GM23248 (cell line): ENCODE measurements around the gene OR10T2. TPM values are rescaled to one million over a fixed set of nuclear protein-coding genes. Genes with fewer than 3 reads are reported as not detected.

Source experiments
- DNase-seq: peaks from one replicate; pipeline ENCODE4 v3.0.0-alpha.2; 2015
- H2AFZ ChIP-seq: fragments of 200-600 bp; sonication (generic); 2 replicates; pipeline ENCODE4 v1.6.1; 2016; ENCODE audit warnings: antibody characterized with exemption
- H3F3A ChIP-seq: fragments of 200-600 bp; sonication (generic); 2 replicates; pipeline ENCODE4 v1.6.1; 2016; ENCODE audit warnings: mild to moderate bottlenecking, antibody characterized with exemption, mixed run types; ENCODE audit not compliant: insufficient read depth
- H3K27ac ChIP-seq: fragments of 200-600 bp; sonication (generic); 2 replicates; pipeline ENCODE4 v1.5.1; 2016; ENCODE audit warnings: mild to moderate bottlenecking
- H3K27me3 ChIP-seq: fragments of 200-600 bp; sonication (generic); replicated peaks from 2 replicates; pipeline ENCODE4 v1.6.1; 2016; ENCODE audit warnings: mild to moderate bottlenecking; ENCODE audit not compliant: insufficient read depth
- H3K36me3 ChIP-seq: fragments of 200-600 bp; sonication (generic); 2 replicates; pipeline ENCODE4 v1.6.1; 2016; ENCODE audit warnings: low read depth, mild to moderate bottlenecking
- H3K4me1 ChIP-seq: fragments of 200-600 bp; sonication (generic); 2 replicates; pipeline ENCODE4 v1.6.1; 2016; ENCODE audit warnings: mild to moderate bottlenecking; ENCODE audit not compliant: insufficient read depth
- H3K4me2 ChIP-seq: fragments of 200-600 bp; sonication (generic); one replicate; pipeline ENCODE4 v1.6.1; 2016; ENCODE audit warnings: mild to moderate bottlenecking; ENCODE audit not compliant: unreplicated experiment
- H3K4me3 ChIP-seq: fragments of 200-600 bp; sonication (generic); 2 replicates; pipeline ENCODE4 v1.5.1; 2016; ENCODE audit warnings: mild to moderate bottlenecking
- H3K79me2 ChIP-seq: fragments of 200-600 bp; sonication (generic); 2 replicates; pipeline ENCODE4 v1.6.1; 2016; ENCODE audit warnings: mild to moderate bottlenecking; ENCODE audit not compliant: insufficient read depth
- H3K9ac ChIP-seq: fragments of 200-600 bp; sonication (generic); 2 replicates; pipeline ENCODE4 v1.6.1; 2016; ENCODE audit warnings: mild to moderate bottlenecking
- H3K9me2 ChIP-seq: fragments of 200-600 bp; sonication (generic); 2 replicates; pipeline ENCODE4 v1.6.1; 2016; ENCODE audit warnings: mixed run types, mild to moderate bottlenecking, moderate library complexity; ENCODE audit not compliant: insufficient read depth
- H3K9me3 ChIP-seq: fragments of 200-600 bp; sonication (generic); one replicate; pipeline ENCODE4 v1.6.1; 2017; ENCODE audit warnings: low read depth
- H4K20me1 ChIP-seq: fragments of 200-600 bp; sonication (generic); 2 replicates; pipeline ENCODE4 v1.6.0; 2016; ENCODE audit not compliant: insufficient read depth
- EZH2 ChIP-seq: fragments of 200-600 bp; sonication (generic); IDR thresholded peaks from 2 replicates; pipeline ENCODE4 v1.6.1; 2018; ENCODE audit warnings: antibody characterized with exemption, mild to moderate bottlenecking; ENCODE audit not compliant: insufficient read depth, poor library complexity, severe bottlenecking
- EZH2phosphoT487 ChIP-seq: fragments of 200-600 bp; sonication (generic); IDR thresholded peaks from 2 replicates; pipeline ENCODE4 v1.6.1; 2018; ENCODE audit warnings: antibody characterized with exemption, moderate library complexity, mild to moderate bottlenecking, low read depth; ENCODE audit not compliant: insufficient read depth
- whole genome bisulfite sequencing, 2 experiments: methylation state at CpG; one replicate each; pipeline ENCODE4 v1.1.6; 2015 to 2017; ENCODE audit warnings: low lambda C conversion rate in 2 of 2, low coverage in 1 of 2; ENCODE audit errors: missing lambda C conversion rate in 2 of 2; 5-methylcytosine and 5-hydroxymethylcytosine counted together
- in situ Hi-C: fragments of 300-500 bp; cut with MboI; formaldehyde crosslinking; loops from 2 replicates; pipeline ENCODE4 v1.15.0; 2020
- polyA plus RNA-seq: library from polyadenylated mRNA; unstranded; fragments of >200 nt; fragmentation: Nextera tagmentation; extraction: Ambion mirVana; gene quantifications from 2 replicates; pipeline ENCODE4 v1.2.1, GENCODE V29; 2016
- total RNA-seq: library from RNA; depleted of rRNA; stranded (reverse); fragments of >200 nt; shearing (Covaris generic); gene quantifications from 2 replicates; pipeline ENCODE4 v1.2.3, GENCODE V29; 2014

The OR10T2 gene
- total and polyA plus RNA-seq, 2 experiments from 2014 or later: not detected

DNA sequence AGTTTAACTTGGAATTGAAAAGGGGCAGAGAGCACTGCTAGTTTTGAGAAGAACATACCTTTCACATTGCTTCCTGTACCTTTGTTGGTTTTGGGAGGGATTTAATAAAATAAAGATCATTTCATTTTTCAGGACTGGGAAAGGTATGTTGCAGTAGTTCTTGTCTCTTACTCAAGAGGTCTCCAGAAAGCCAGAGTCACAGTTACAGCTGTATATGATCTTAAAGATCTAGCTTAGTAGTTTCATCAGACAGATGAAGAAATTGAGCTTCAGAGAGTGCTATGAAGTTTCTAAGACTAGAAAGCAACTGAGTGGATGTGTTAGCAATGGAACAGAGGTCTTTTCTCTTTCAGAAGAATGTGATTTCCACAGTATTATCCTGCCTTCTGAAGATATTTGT lies 25.8 kb upstream of the OR10T2 start:
- no peak overlapping the region for H3K9ac ChIP-seq
- no peaks in the 10 kb centered on the region for H3K27me3 ChIP-seq
- H3K9me2 ChIP-seq: no peaks in the 10 kb centered on the region
- no peak overlapping the region for H2AFZ ChIP-seq
- no peaks in the 10 kb centered on the region for H3K36me3 ChIP-seq
- no peaks in the 10 kb centered on the region for H4K20me1 ChIP-seq
- no peak overlapping the region for H3K4me2 ChIP-seq
- in situ Hi-C loops: no loop called here
- H3K9me3 ChIP-seq: no peaks in the 10 kb centered on the region
- no peak overlapping the region for H3K27ac ChIP-seq
- H3K4me1 ChIP-seq: no peaks in the 10 kb centered on the region
- TF ChIP-seq EZH2 (no peak), EZH2phosphoT487 (no peak)
- no peaks in the 10 kb centered on the region for H3F3A ChIP-seq
- no peak overlapping the region for H3K4me3 ChIP-seq
- H3K79me2 ChIP-seq: no peaks in the 10 kb centered on the region
- DNase-seq: no peak

DNA sequence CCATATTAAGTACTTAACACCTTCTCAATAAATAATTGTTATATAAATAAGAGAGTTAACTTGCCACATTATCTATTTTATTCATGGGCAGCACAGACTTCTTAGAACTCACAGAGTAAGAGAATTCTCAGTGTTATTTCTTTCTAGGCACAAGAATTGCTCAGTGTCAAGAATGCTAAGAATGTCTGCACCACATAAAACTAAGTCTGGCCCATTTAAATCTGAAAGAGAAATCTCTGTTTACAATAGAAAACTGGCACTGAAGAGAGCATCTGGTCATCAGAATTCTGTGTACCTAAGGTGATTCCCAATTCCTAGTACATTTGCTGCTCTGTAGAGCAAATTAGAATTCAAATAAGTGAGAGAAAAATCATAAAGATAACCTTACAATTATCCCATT lies 22.9 kb upstream of the OR10T2 start:
- Histone ChIP-seq H3K27me3 (no peaks in the 10 kb centered on the region), H2AFZ (no peak overlapping the region), H3K4me3 (no peak overlapping the region), H3F3A (no peaks in the 10 kb centered on the region), H3K9me3 (no peaks in the 10 kb centered on the region), H3K27ac (no peak overlapping the region), H3K36me3 (no peaks in the 10 kb centered on the region), H3K4me1 (no peaks in the 10 kb centered on the region), H4K20me1 (no peaks in the 10 kb centered on the region), H3K79me2 (no peaks in the 10 kb centered on the region), H3K4me2 (no peak overlapping the region), H3K9me2 (no peaks in the 10 kb centered on the region), H3K9ac (no peak overlapping the region)
- TF ChIP-seq EZH2: no peak
- no peak for TF ChIP-seq EZH2phosphoT487
- in situ Hi-C loops: no loop called here
- no peak for DNase-seq

GRCh38 chr1:158417586-158417985 lies 18.3 kb upstream of the OR10T2 start:
- H3K79me2 ChIP-seq: no peaks in the 10 kb centered on the region
- no peaks in the 10 kb centered on the region for H4K20me1 ChIP-seq
- in situ Hi-C loops: no loop called here
- H3F3A ChIP-seq: no peaks in the 10 kb centered on the region
- no peaks in the 10 kb centered on the region for H3K9me3 ChIP-seq
- TF ChIP-seq EZH2 (no peak), EZH2phosphoT487 (no peak)
- no peak overlapping the region for H3K27ac ChIP-seq
- no peak overlapping the region for H3K4me3 ChIP-seq
- no peaks in the 10 kb centered on the region for H3K27me3 ChIP-seq
- H3K4me1 ChIP-seq: no peaks in the 10 kb centered on the region
- H3K36me3 ChIP-seq: no peaks in the 10 kb centered on the region
- H3K9ac ChIP-seq: no peak overlapping the region
- H3K9me2 ChIP-seq: no peaks in the 10 kb centered on the region
- no peak overlapping the region for H3K4me2 ChIP-seq
- DNase-seq: no peak
- H2AFZ ChIP-seq: no peak overlapping the region

GRCh38 chr1:158414651-158415345 lies 15.5 kb upstream of the OR10T2 start:
- Histone ChIP-seq H4K20me1 (no peaks in the 10 kb centered on the region), H2AFZ (no peak overlapping the region), H3K27ac (no peak overlapping the region), H3K9me2 (no peaks in the 10 kb centered on the region), H3K79me2 (no peaks in the 10 kb centered on the region), H3F3A (no peaks in the 10 kb centered on the region), H3K36me3 (no peaks in the 10 kb centered on the region), H3K27me3 (no peaks in the 10 kb centered on the region), H3K4me3 (no peak overlapping the region), H3K9me3 (no peaks in the 10 kb centered on the region), H3K4me1 (no peaks in the 10 kb centered on the region), H3K9ac (no peak overlapping the region), H3K4me2 (no peak overlapping the region)
- in situ Hi-C loops: no loop called here
- no peak for DNase-seq
- 31 to 43% methylated on average over 4 of the region's 4 CpGs for WGBS, 2 experiments
- no peak for TF ChIP-seq EZH2phosphoT487
- no peak for TF ChIP-seq EZH2

- H3K36me3 ChIP-seq: no peaks in the 10 kb centered on the region
- in situ Hi-C loops: no loop called here
- H3K9me2 ChIP-seq: no peaks in the 10 kb centered on the region
- H3K4me2 ChIP-seq: no peak overlapping the region
- no peak for DNase-seq
- no peak overlapping the region for H2AFZ ChIP-seq
- H3K79me2 ChIP-seq: no peaks in the 10 kb centered on the region
- 43 to 46% methylated on average over 5 of the region's 5 CpGs for WGBS, 2 experiments
- H3K9ac ChIP-seq: no peak overlapping the region
- no peaks in the 10 kb centered on the region for H4K20me1 ChIP-seq
- no peak overlapping the region for H3K27ac ChIP-seq
- TF ChIP-seq EZH2phosphoT487 (no peak), EZH2 (no peak)
- no peak overlapping the region for H3K4me3 ChIP-seq
- no peaks in the 10 kb centered on the region for H3K27me3 ChIP-seq
- no peaks in the 10 kb centered on the region for H3F3A ChIP-seq
- no peaks in the 10 kb centered on the region for H3K4me1 ChIP-seq
- no peaks in the 10 kb centered on the region for H3K9me3 ChIP-seq
Observed at GRCh38 chr1:158407092-158407491, 7.8 kb upstream of the OR10T2 start.
